Parathyroid adenoma (tissue), 2 donors: Measurements from ENCODE around the gene PSRC1.

Experiments
- H2AFZ ChIP-seq: fragments of 300-600 bp; sonication (generic); one replicate; pipeline ENCODE4 v1.7.0; 2017; ENCODE audit warnings: antibody characterized with exemption, mild to moderate bottlenecking
- H3K27ac ChIP-seq: fragments of 300-600 bp; sonication (generic); one replicate; pipeline ENCODE4 v1.7.0; 2017
- H3K27me3 ChIP-seq: fragments of 300-600 bp; sonication (generic); one replicate; pipeline ENCODE4 v1.7.0; 2017; ENCODE audit warnings: low read length; ENCODE audit not compliant: control insufficient read depth, insufficient read depth
- H3K36me3 ChIP-seq: fragments of 300-600 bp; sonication (generic); one replicate; pipeline ENCODE4 v1.7.0; 2017; ENCODE audit warnings: low read length; ENCODE audit not compliant: control insufficient read depth, insufficient read depth
- H3K4me1 ChIP-seq: fragments of 300-600 bp; sonication (generic); one replicate; pipeline ENCODE4 v1.7.0; 2017; ENCODE audit warnings: control low read depth
- H3K4me2 ChIP-seq: fragments of 300-600 bp; sonication (generic); one replicate; pipeline ENCODE4 v1.7.0; 2017; ENCODE audit warnings: low read length
- H3K4me3 ChIP-seq: fragments of 300-600 bp; sonication (generic); one replicate; pipeline ENCODE4 v1.7.0; 2017; ENCODE audit warnings: low read depth, low read length
- H3K79me2 ChIP-seq: fragments of 300-600 bp; sonication (generic); one replicate; pipeline ENCODE4 v1.7.0; 2017; ENCODE audit warnings: control low read depth
- H3K9ac ChIP-seq: fragments of 300-600 bp; sonication (generic); one replicate; pipeline ENCODE4 v1.7.0; 2017; ENCODE audit warnings: mild to moderate bottlenecking
- H3K9me3 ChIP-seq: fragments of 300-600 bp; sonication (generic); one replicate; pipeline ENCODE4 v1.7.0; 2017; ENCODE audit warnings: low read length; ENCODE audit not compliant: control insufficient read depth
- TF ChIP-seq, protein P1 (sequence below): fragments of 300-600 bp; sonication (generic); IDR thresholded peaks from one replicate; pipeline ENCODE4 v1.7.0; 2017; ENCODE audit warnings: antibody characterized with exemption, mild to moderate bottlenecking
- donor health status: primary hyperparathyroidism.

Gene PSRC1

DNA sequence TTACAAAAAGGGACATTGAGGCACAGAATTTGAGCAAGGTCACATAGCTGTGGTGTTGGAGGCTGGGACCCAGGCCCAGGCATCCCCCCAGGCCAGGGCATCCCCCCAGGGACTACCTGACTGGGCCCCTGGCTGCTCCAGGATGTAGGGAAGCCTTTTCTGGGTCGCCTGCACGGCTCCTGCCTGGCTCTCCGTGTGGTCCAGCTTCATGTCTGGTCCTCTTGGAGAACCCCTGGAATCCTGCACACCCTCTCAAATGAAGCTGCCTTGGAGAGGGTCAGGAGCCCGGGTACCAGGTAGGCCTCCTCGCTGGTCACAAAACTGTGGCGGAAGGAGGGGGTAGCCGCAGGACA is 34.5 kb downstream of the PSRC1 start:
- Histone ChIP-seq H3K79me2 (no peaks in the 10 kb centered on the region), H3K36me3 (no peaks in the 10 kb centered on the region), H3K27ac (no peak overlapping the region), H3K9ac (no peak overlapping the region), H3K4me3 (no peak overlapping the region), H2AFZ (no peak overlapping the region), H3K27me3 (no peaks in the 10 kb centered on the region), H3K4me1 (no peaks in the 10 kb centered on the region), H3K4me2 (no peak overlapping the region), H3K9me3 (no peaks in the 10 kb centered on the region)
- TF ChIP-seq, protein P1, sequence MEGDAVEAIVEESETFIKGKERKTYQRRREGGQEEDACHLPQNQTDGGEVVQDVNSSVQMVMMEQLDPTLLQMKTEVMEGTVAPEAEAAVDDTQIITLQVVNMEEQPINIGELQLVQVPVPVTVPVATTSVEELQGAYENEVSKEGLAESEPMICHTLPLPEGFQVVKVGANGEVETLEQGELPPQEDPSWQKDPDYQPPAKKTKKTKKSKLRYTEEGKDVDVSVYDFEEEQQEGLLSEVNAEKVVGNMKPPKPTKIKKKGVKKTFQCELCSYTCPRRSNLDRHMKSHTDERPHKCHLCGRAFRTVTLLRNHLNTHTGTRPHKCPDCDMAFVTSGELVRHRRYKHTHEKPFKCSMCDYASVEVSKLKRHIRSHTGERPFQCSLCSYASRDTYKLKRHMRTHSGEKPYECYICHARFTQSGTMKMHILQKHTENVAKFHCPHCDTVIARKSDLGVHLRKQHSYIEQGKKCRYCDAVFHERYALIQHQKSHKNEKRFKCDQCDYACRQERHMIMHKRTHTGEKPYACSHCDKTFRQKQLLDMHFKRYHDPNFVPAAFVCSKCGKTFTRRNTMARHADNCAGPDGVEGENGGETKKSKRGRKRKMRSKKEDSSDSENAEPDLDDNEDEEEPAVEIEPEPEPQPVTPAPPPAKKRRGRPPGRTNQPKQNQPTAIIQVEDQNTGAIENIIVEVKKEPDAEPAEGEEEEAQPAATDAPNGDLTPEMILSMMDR = no peak

DNA sequence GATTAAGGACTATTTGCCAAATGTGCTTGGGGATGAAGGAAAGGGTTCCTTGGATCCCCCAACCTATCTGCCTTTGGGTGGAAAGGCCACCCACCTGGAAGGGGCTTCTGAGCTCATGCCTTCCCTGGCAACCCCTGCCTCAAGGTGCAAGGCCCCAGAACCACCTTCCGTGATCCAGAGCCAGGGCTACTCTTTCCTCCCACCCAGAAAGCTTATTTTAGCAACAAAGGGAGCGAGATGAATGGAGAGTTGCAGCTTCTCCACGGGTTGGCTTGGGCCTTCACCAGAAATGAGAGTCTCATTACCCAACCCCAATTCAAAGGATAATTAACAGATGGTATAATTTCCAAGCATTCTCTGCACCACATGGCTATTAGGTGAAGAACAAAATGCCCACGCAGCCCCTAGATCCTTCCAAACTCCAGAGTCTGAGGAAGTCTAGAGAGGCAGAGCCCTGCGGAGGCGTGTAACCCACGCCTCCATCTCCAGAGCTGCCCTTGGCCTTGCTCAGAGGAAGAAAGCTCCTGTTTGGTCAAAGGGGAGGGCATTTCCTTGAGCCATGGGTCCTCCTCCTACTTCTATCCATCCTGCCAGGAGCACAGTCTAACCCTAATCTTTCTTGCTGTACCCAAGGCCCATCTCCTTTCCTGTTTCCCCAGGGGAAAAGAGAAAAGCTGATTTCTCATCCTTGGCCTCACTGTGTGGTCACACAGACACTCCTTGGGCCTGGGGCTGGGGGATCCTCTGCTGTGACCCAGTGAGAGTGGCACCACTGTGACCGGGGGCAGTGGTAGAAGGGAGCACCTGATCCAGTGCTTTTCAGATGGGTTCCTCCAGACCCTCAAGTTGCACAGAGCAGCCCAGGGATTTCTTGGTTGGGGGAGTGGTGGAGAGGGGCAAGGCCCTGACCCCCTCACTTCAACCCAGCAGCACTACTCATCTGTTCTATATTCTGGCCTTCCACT is 35.3 kb downstream of the PSRC1 start:
- Histone ChIP-seq H3K4me1 (no peaks in the 10 kb centered on the region), H3K79me2 (no peaks in the 10 kb centered on the region), H3K9ac (no peak overlapping the region), H3K27ac (no peak overlapping the region), H3K9me3 (no peaks in the 10 kb centered on the region), H3K4me3 (no peak overlapping the region), H3K36me3 (no peaks in the 10 kb centered on the region), H3K27me3 (no peaks in the 10 kb centered on the region), H2AFZ (no peak overlapping the region), H3K4me2 (no peak overlapping the region)
- TF ChIP-seq, protein P1 = no peak

DNA sequence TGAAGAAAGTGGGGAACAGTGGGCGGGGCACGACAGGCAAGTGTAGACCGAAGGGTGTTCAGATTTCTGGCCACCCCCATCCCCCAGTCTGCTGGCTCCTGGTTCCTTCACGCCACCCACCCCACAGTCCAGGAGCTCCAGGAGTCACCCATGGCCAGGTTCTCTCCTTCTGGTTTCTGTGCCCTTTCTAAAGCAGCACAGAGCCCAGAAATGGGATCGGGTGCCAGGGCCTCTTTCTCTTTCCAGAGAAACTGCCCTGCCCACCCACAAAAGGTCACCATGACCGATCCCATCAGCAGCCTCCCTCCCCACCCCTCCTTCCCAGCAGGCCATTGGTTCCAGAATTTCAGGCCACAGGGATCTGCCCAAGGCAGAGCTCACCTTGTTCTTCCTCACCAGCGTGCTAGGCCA is 36.8 kb downstream of the PSRC1 start:
- Histone ChIP-seq H3K79me2 (no peaks in the 10 kb centered on the region), H3K9me3 (no peaks in the 10 kb centered on the region), H3K27me3 (no peaks in the 10 kb centered on the region), H3K9ac (no peak overlapping the region), H3K4me1 (no peaks in the 10 kb centered on the region), H3K4me2 (no peak overlapping the region), H3K4me3 (no peak overlapping the region), H3K27ac (no peak overlapping the region), H2AFZ (no peak overlapping the region), H3K36me3 (no peaks in the 10 kb centered on the region)
- TF ChIP-seq, protein P1 = no peak

DNA sequence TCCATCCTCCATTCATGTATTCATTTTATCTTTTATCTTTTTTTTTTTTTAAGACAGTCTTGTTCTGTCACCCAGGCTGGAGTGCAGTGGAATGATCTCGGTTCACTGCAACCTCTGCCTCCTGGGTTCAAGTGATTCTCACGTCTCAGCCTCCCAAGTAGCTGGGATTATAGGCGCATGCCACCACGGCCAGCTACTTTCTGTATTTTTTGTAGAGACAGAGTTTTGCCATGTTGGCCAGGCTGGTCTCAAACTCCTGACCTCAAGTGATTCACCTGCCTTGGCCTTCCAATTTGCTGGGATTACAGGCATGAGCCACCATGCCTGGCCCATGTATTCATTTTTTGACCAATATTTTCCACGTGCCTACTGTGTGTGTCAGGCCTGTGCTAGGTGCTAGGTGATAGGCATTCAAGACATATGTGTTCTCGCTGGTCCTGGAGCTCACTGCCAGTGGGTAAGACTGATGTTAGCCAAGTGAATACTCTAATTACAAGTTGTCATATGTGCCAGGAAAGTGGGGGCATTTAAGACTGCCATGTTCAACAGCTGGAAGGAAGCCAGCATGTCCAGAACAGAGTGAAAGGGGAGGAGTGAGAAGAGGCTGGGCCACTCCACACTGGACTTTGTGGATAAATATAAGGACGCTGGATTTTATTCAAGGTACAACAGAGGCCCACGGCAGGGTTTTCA is 38.9 kb downstream of the PSRC1 start:
- TF ChIP-seq, protein P1 = no peak
- Histone ChIP-seq H3K36me3 (no peaks in the 10 kb centered on the region), H3K27me3 (no peaks in the 10 kb centered on the region), H3K9me3 (no peaks in the 10 kb centered on the region), H3K79me2 (no peaks in the 10 kb centered on the region), H3K4me2 (no peak overlapping the region), H3K9ac (no peak overlapping the region), H3K4me1 (peaks cover 2% of the 10 kb centered on the region), H2AFZ (no peak overlapping the region), H3K4me3 (no peak overlapping the region), H3K27ac (no peak overlapping the region)
